SK-N-MC (cell line): ENCODE measurements around the gene PRTG.

ENCODE experiments used
- DNase-seq: peaks from one replicate; pipeline ENCODE4 v3.0.0-alpha.2; 2011; ENCODE audit warnings: low read depth, low spot score
- H3K27ac ChIP-seq: fragments of 200-600 bp; sonication (generic); 2 replicates; pipeline ENCODE4 v1.5.1; 2016; ENCODE audit warnings: mixed run types
- H3K36me3 ChIP-seq: fragments of 200-600 bp; sonication (generic); 2 replicates; pipeline ENCODE4 v1.6.1; 2017; ENCODE audit warnings: antibody characterized with exemption, low read length, mixed read lengths; ENCODE audit not compliant: insufficient read depth
- H3K4me3 ChIP-seq: fragments of 200-600 bp; sonication (generic); 2 replicates; pipeline ENCODE4 v1.5.1; 2016
- H3K9ac ChIP-seq: fragments of 200-600 bp; sonication (generic); 2 replicates; pipeline ENCODE4 v1.8.0; 2017; ENCODE audit warnings: mixed run types, mixed read lengths; ENCODE audit not compliant: insufficient read length
- H3K9me3 ChIP-seq: fragments of 200-600 bp; sonication (generic); 2 replicates; pipeline ENCODE4 v1.6.1; 2017; ENCODE audit warnings: low read depth, mild to moderate bottlenecking, antibody characterized with exemption, low read length, moderate library complexity, mixed read lengths
- EZH2 ChIP-seq: fragments of 200-600 bp; sonication (generic); IDR thresholded peaks from one replicate; pipeline ENCODE4 v1.6.1; 2017; ENCODE audit warnings: antibody characterized with exemption
- FOXP2 ChIP-seq: optimal IDR thresholded peaks from 2 replicates; pipeline ENCODE3; 2011; ENCODE audit warnings: mild to moderate bottlenecking, moderate library complexity; ENCODE audit not compliant: insufficient read depth; ENCODE audit errors: extremely low read length, control extremely low read depth
- POLR2AphosphoS5 ChIP-seq: IDR thresholded peaks from 2 replicates; pipeline ENCODE4 v1.6.1; 2012; ENCODE audit warnings: mild to moderate bottlenecking, low read depth, low read length, borderline replicate concordance

Gene PRTG

DNA sequence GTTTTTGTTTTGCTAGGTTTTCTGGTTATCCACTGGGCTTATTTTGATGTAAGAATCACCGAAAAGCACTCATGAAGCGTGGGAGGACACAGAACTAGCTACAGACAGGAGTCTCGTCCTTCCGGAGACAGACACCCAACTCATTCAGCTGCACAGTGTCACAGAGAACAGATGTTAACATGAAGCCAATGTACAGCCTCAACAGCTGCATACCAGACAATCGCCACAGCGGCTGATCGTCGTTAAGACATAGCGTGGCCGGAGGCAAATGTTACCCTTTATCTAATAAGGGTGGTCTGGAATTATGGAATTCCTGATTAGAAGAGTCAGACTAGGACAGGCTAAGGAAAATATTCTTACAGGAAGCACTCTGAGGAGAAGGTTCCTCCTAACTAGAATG lies 153.7 kb downstream of the PRTG start:
- peak overlapping the region; percentile 81 for H3K4me3 ChIP-seq
- no peak for TF ChIP-seq FOXP2
- TF ChIP-seq EZH2, result no peak
- TF ChIP-seq POLR2AphosphoS5, result no peak

DNA sequence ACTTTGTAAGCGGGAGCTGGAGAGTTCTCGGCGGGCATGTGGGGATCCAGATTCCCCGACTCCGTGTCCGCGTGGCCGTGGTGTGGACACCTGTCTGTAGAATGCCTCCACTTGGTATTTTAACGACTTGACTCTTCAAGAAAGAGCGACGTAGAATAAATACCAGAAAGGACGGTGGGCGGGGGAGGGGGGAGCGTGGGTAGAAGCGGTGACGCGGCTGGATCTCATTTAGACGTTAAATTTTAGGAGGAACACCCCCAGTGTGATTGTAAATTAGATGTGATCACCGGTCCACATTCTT lies 154.2 kb downstream of the PRTG start:
- no peaks in the 10 kb centered on the region for H3K9me3 ChIP-seq
- H3K9ac ChIP-seq, result peak overlapping the region; percentile 79
- H3K4me3 ChIP-seq, result peak overlapping the region; percentile 81
- H3K27ac ChIP-seq, result no peak overlapping the region
- no peak for DNase-seq
- no peaks in the 10 kb centered on the region for H3K36me3 ChIP-seq
- TF ChIP-seq FOXP2, result no peak
- TF ChIP-seq EZH2, result no peak
- TF ChIP-seq POLR2AphosphoS5, result no peak

More for the DNA sequence above, 153.7 kb downstream of the PRTG start:
- H3K9ac ChIP-seq, result no peak overlapping the region
- H3K36me3 ChIP-seq, result no peaks in the 10 kb centered on the region
- DNase-seq, result no peak
- no peaks in the 10 kb centered on the region for H3K9me3 ChIP-seq
- H3K27ac ChIP-seq, result no peak overlapping the region

DNA sequence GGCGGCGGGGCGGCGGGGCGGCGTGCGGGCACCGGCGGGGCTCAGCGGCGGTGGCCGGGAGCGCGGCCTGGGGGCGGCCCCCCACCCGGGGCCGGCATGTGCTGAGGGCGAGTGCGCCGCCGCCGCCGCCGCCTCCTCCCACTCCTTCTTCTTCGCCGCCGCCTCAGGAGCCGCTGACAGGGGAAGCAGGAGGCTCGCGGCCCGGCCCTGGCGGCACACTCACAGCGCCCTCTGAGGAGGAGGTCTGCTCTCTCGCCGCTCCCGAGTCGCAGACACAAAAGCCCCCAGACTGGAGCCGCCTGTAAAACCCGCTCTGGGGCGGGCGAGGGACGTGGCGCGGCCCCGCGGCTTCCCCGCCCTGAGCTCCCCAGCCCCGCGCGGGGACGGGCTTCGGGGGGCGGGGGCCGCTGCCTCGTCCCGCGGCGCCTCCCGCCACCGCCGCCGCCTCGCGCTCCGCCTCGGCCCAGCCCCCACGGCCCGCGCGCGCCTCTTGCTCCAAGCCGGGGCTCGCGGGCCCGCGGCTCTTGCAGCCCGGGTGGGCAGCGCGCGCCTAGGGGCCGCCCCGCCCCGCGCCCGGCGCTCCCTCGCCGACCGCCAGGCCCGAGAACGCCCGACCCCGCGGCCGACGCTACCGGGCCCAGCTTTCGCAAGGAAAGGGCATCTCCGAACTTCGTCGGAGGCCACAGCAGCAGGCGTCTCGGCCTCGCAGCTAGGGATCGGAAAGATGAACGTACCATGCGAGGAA lies 154.7 kb downstream of the PRTG start, which contains the start of gene PYGO1:
Gene PYGO1 (minus strand): TSS at position 276 of the 745 bp plus-strand sequence. CDS start 462 bp downstream, outside the sequence.
- TF ChIP-seq EZH2, result no peak
- peak; percentile 24 for TF ChIP-seq FOXP2
- peak; percentile 50; the same call in 1 of the 2 replicates for TF ChIP-seq POLR2AphosphoS5
- peak within 1 kb of the TSS; percentile 89 for H3K9ac ChIP-seq
- H3K4me3 ChIP-seq, result peak within 1 kb of the TSS; percentile 90
- no peak for DNase-seq
- no peaks in the 10 kb centered on the region for H3K36me3 ChIP-seq
- no peak within 1 kb of the TSS for H3K27ac ChIP-seq
- no peaks in the 10 kb centered on the region for H3K9me3 ChIP-seq

DNA sequence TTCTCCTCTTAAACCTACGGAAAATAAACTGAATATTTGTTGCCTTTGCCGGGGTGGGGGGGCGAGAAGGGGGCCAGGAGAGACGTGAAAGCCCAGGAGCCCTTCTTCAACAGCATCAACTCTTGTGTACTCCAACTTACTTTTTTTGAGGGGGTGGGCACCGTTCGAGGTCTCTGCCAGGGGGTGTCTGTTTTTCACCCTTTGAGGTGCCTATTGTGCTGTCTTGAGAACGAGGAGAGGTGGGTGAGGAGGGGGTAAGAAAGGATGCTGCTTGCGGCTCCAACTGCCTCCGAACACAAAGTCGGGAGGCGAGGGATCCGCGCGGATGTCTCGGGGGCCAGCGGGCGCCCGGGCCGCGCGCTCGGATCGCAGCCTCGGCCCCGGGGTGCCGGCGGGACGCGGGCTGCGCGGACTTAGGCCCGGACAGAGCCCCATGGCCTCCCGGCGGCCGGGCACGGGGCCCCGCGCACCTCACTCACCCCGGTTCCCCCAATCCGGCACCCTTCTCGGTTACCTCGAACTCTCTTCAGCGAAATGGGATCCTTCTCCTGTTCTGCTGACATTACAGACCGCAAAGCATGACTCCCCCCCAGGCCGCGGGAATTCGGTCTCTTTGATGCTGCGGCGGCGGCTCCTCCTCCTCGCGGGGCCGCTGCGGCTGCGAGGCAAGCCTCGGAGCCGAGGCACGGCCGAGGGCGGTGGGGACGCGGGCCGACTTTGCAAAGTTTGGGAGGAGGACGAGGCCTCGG lies 155.5 kb downstream of the PRTG start:
- H3K4me3 ChIP-seq, result peak overlapping the region; percentile 90
- DNase-seq, result no peak
- TF ChIP-seq POLR2AphosphoS5 (no peak), EZH2 (no peak), FOXP2 (no peak)
- H3K9ac ChIP-seq, result peak overlapping the region; percentile 89
- H3K36me3 ChIP-seq, result no peaks in the 10 kb centered on the region
- no peaks in the 10 kb centered on the region for H3K9me3 ChIP-seq
- no peak overlapping the region for H3K27ac ChIP-seq

DNA sequence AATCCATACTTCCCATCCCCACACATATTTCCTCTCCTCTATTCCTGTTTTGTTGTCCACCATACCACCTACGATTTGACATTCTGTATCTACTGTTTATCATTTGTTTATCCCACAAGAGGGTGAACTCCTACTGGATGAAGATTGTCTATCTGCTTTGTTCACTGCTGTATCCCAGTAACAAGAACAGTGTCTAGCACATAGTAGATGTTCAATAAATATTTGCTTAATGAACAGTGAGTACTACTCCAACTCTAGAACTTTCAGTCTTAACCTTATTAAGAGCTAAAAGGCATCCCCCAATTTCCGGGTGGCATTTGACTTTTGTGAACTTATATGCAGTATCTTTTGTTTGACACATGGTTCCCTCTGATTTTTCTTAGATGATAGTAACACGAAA lies 156.1 kb downstream of the PRTG start:
- DNase-seq, result no peak
- TF ChIP-seq POLR2AphosphoS5 (no peak), FOXP2 (no peak), EZH2 (no peak)
- H3K9ac ChIP-seq, result peak overlapping the region; percentile 89
- H3K36me3 ChIP-seq, result no peaks in the 10 kb centered on the region
- peak overlapping the region; percentile 90 for H3K4me3 ChIP-seq
- H3K27ac ChIP-seq, result no peak overlapping the region
- H3K9me3 ChIP-seq, result no peaks in the 10 kb centered on the region

DNA sequence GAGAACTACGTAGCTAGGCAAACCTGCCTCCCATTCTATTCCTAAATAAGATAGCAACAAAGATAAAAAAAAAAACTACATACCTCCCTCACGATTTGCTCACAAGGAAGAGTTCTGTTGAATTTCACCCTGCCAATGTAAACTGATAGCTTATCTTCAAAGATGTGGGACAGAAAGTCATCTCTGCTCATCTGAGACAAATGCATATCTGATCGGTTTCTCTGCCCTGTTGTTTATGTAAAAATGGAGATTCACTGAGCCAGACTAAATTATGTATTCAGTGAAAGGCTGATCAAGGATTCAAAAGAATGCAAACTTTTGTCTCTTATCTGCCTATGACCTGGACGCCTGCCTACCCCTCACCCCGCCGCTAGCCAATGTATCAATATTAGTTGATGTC lies 166.0 kb downstream of the PRTG start:
- no peak for TF ChIP-seq POLR2AphosphoS5
- no peak for TF ChIP-seq FOXP2
- TF ChIP-seq EZH2, result no peak
- no peaks in the 10 kb centered on the region for H3K9me3 ChIP-seq
- no peak overlapping the region for H3K27ac ChIP-seq
- H3K9ac ChIP-seq, result no peak overlapping the region
- no peak overlapping the region for H3K4me3 ChIP-seq
- H3K36me3 ChIP-seq, result no peaks in the 10 kb centered on the region
- DNase-seq, result no peak

DNA sequence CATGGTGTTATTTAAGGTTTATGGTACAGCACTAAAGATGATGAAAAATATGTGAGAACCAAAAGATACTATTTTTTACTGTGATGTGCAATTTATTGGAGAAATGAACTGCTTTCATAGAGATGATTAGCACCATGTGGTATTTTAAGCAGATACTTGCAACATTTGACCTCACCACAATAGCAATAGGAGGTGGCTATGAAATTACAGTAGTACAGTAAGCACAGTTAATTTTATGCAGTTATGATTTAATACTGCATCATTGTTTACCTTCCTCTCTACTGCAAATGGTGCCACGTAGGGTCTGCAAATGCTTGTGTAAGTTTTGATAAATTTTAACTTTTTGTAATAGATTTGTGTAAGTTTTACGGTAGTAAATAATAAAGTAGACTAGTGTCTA lies 168.9 kb downstream of the PRTG start:
- Histone ChIP-seq H3K4me3 (no peak overlapping the region), H3K9ac (no peak overlapping the region), H3K27ac (no peak overlapping the region), H3K36me3 (no peaks in the 10 kb centered on the region), H3K9me3 (no peaks in the 10 kb centered on the region; the same call in 1 of the 2 replicates)
- TF ChIP-seq EZH2 (no peak), POLR2AphosphoS5 (no peak), FOXP2 (no peak)
- DNase-seq, result no peak

DNA sequence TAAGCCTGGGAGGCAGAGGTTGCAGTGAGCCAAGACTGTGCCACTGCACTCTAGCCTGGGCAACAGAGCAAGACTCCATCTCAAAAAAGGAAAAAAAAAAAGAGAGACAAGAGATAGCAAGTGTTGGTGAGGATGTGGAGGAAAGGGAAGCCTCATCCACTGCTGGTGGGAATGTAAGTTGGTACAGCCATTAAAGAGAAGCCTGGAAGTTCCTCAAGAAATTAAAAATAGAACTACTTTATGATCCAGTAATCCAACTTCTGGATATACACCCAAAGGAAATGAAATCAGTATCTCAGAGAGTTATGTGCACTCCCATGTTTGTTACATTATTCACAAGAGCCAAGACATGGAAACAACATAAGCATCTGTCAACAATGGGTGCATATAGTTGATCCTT lies 169.7 kb downstream of the PRTG start:
- Histone ChIP-seq H3K9me3 (no peaks in the 10 kb centered on the region; the same call in 1 of the 2 replicates), H3K36me3 (no peaks in the 10 kb centered on the region), H3K9ac (no peak overlapping the region), H3K4me3 (no peak overlapping the region), H3K27ac (no peak overlapping the region)
- TF ChIP-seq POLR2AphosphoS5 (no peak), EZH2 (no peak), FOXP2 (no peak)
- no peak for DNase-seq
